K562 (cell line): ENCODE data around the gene OPA1. TPM values are rescaled to one million over a fixed set of nuclear protein-coding genes. Genes with fewer than 3 reads are reported as not detected.

Experiments
- ADNP ChIP-seq: fragments of 200-800 bp; sonication (Bioruptor generic); IDR thresholded peaks from 2 replicates; pipeline ENCODE4 v1.6.1; 2016; ENCODE audit warnings: missing genetic modification characterization, missing compliant biosample characterization
- BACH1 ChIP-seq: fragments of 200-800 bp; sonication (Bioruptor generic); IDR thresholded peaks from 2 replicates; pipeline ENCODE4 v1.6.1; 2016; ENCODE audit warnings: missing genetic modification characterization, missing compliant biosample characterization
- CBFA2T2 ChIP-seq: fragments of 450-650 bp; conservative IDR thresholded peaks from 2 replicates; pipeline ENCODE4 v1.6.1; 2017; ENCODE audit warnings: mild to moderate bottlenecking
- EP400 ChIP-seq: fragments of 450-650 bp; IDR thresholded peaks from 2 replicates; pipeline ENCODE4 v1.6.1; 2017; ENCODE audit warnings: antibody characterized with exemption, mild to moderate bottlenecking, moderate library complexity
- FOXK2 ChIP-seq, 2 experiments: fragments of 450-650 bp; IDR thresholded peaks in 1 of 2; conservative IDR thresholded peaks in 1 of 2; 2 replicates each; pipeline ENCODE4 v1.6.1; 2016; ENCODE audit warnings: low read depth in 2 of 2, mild to moderate bottlenecking in 1 of 2
- GTF2A2 ChIP-seq: IDR thresholded peaks from 2 replicates; pipeline ENCODE4 v1.6.1; 2016; ENCODE audit warnings: mild to moderate bottlenecking, missing genetic modification characterization, missing compliant biosample characterization
- JUND ChIP-seq, 2 experiments: IDR thresholded peaks; 2 replicates in 1 of 2; 3 replicates in 1 of 2; pipeline ENCODE4 v1.6.1; 2011; ENCODE audit warnings: borderline replicate concordance in 2 of 2, low read depth in 2 of 2, low read length in 2 of 2, improper control_type of control experiment in 1 of 2, missing biosample characterization in 1 of 2, missing genetic modification characterization in 1 of 2, missing genetic modification reagents in 1 of 2
- MEF2A ChIP-seq: IDR thresholded peaks from 2 replicates; pipeline ENCODE4 v1.6.1; 2011; ENCODE audit warnings: low read depth, mild to moderate bottlenecking, low read length, moderate library complexity; ENCODE audit not compliant: control insufficient read depth
- MXI1 ChIP-seq: IDR thresholded peaks from 2 replicates; pipeline ENCODE4 v1.6.1; 2011; ENCODE audit warnings: low read depth, mild to moderate bottlenecking, improper control_type of control experiment, low read length
- NFATC3 ChIP-seq: fragments of 450-650 bp; IDR thresholded peaks from 2 replicates; pipeline ENCODE4 v1.6.1; 2017; ENCODE audit warnings: mild to moderate bottlenecking
- NR4A1 ChIP-seq, 2 experiments: fragments of 250-450 bp in 1 of 2; fragments of 450-650 bp in 1 of 2; sonication (Bioruptor Pico) in 1 of 2; IDR thresholded peaks; 2 replicates each; pipeline versions ENCODE4 v1.4.0 to v1.6.1; 2016 to 2020; ENCODE audit warnings: mild to moderate bottlenecking in 2 of 2, missing compliant biosample characterization in 1 of 2, missing genetic modification characterization in 1 of 2, moderate library complexity in 1 of 2
- TEAD1 ChIP-seq, 2 experiments: fragments of 450-650 bp in 1 of 2; sonication (generic) in 1 of 2; formaldehyde crosslinking; IDR thresholded peaks; 2 replicates each; pipeline versions ENCODE4 v1.4.0 to v1.8.0; 2020 to 2022; ENCODE audit warnings: mild to moderate bottlenecking in 2 of 2, missing genetic modification reagents in 1 of 2
- ZEB2 ChIP-seq: fragments of 450-650 bp; IDR thresholded peaks from 2 replicates; pipeline ENCODE4 v1.6.1; 2016
- ZFX ChIP-seq: sonication (generic); formaldehyde crosslinking; IDR thresholded peaks from 2 replicates; pipeline ENCODE4 v1.8.0; 2022; ENCODE audit warnings: mild to moderate bottlenecking, missing genetic modification reagents, moderate library complexity
- ZNF239 ChIP-seq: fragments of 250-450 bp; sonication (Bioruptor Pico); IDR thresholded peaks from 2 replicates; pipeline ENCODE4 v1.4.0; 2020; ENCODE audit warnings: mild to moderate bottlenecking
- ZNF316 ChIP-seq: fragments of 450-650 bp; IDR thresholded peaks from 2 replicates; pipeline ENCODE4 v1.6.1; 2016
- ZNF75A ChIP-seq: fragments of 450-650 bp; formaldehyde crosslinking; IDR thresholded peaks from 2 replicates; pipeline ENCODE4 v1.4.0; 2020; ENCODE audit warnings: mild to moderate bottlenecking
- polyA plus RNA-seq, 8 experiments: library from polyadenylated mRNA; depleted of rRNA in 4 of 8; stranded (reverse) in 5 of 8; unstranded in 3 of 8; fragments of >200 nt; fragmentation: Nextera tagmentation in 2 of 8; fragmentation: Illumina TruSeq in 1 of 8; extraction: Ambion mirVana in 2 of 8; extraction: Trizol in 1 of 8; gene quantifications; 2 replicates each; pipeline versions ENCODE4 v1.2.1 to v1.2.3, GENCODE V29; 2011 to 2014; ENCODE audit warnings: inconsistent platforms in 1 of 8, missing spikeins in 1 of 8
- total RNA-seq, 7 experiments: library from RNA; depleted of rRNA in 6 of 7; stranded (reverse); fragments of >200 nt in 6 of 7; fragmentation: Illumina TruSeq in 2 of 7; extraction: Trizol in 2 of 7; gene quantifications; 2 replicates each; pipeline versions ENCODE4 v1.2.1 to v1.2.3, GENCODE V29; 2011 to 2021; ENCODE audit warnings: low replicate concordance in 1 of 7
- TF ChIP-seq, protein P1 (sequence below), 2 experiments: fragments of 150-350 bp in 1 of 2; IDR thresholded peaks; 2 replicates each; pipeline ENCODE4 v1.6.1; 2012 to 2016; ENCODE audit warnings: low read depth in 2 of 2, low read length in 2 of 2, mild to moderate bottlenecking in 1 of 2, moderate library complexity in 1 of 2
- TF ChIP-seq, protein P2 (sequence below): IDR thresholded peaks from 2 replicates; pipeline ENCODE4 v1.6.1; 2011; ENCODE audit not compliant: insufficient read length; ENCODE audit errors: extremely low read depth
- TF ChIP-seq, protein P3 (sequence below): sonication (generic); IDR thresholded peaks from 2 replicates; pipeline ENCODE4 v1.6.1; 2016
- TF ChIP-seq, protein P4 (sequence below): fragments of 450-650 bp; formaldehyde crosslinking; IDR thresholded peaks from 2 replicates; pipeline ENCODE4 v1.4.0; 2020; ENCODE audit warnings: mild to moderate bottlenecking, moderate library complexity

OPA1 gene
- total and polyA plus RNA-seq, 9 of the 15 experiments (the other 6 are each of a cell fraction or from before 2014, with no cell fraction given) = 19.7 to 127 (median 94.7) TPM

DNA sequence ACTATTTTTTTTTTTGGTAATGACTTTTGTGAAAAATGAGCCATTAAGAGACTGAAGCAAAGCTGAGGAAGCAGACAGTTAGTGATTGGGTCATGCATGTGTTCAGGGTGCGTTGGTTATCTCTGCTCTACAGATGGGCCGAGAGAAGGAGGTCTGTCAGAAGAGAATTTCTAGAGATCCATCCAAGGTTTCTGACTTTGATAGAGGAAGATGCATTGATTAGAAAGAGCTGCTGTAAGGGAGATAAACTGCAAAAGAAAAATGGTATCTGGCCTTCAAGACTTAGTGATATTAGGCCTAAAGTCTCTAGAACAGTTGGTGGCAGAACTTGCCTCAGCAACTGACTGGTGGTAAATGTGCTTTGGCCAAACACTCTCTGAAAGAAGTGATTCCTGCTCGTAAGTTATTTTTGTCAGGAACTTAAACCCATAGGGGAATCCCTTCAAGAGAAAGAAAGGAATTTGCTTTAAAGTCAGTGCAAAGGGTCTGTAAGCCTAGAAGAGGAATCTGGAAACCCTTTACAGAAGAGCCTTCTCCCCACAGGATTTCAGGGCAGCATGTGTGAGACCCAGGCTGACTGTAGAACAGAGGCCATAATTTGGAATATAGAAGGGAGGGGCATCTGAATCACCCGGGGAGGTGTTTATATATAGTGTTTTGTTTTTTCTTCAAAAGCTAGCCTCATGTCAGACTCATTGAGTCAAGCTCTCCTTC lies 67.8 kb downstream of the OPA1 start (continued):
- TF ChIP-seq, protein P1, sequence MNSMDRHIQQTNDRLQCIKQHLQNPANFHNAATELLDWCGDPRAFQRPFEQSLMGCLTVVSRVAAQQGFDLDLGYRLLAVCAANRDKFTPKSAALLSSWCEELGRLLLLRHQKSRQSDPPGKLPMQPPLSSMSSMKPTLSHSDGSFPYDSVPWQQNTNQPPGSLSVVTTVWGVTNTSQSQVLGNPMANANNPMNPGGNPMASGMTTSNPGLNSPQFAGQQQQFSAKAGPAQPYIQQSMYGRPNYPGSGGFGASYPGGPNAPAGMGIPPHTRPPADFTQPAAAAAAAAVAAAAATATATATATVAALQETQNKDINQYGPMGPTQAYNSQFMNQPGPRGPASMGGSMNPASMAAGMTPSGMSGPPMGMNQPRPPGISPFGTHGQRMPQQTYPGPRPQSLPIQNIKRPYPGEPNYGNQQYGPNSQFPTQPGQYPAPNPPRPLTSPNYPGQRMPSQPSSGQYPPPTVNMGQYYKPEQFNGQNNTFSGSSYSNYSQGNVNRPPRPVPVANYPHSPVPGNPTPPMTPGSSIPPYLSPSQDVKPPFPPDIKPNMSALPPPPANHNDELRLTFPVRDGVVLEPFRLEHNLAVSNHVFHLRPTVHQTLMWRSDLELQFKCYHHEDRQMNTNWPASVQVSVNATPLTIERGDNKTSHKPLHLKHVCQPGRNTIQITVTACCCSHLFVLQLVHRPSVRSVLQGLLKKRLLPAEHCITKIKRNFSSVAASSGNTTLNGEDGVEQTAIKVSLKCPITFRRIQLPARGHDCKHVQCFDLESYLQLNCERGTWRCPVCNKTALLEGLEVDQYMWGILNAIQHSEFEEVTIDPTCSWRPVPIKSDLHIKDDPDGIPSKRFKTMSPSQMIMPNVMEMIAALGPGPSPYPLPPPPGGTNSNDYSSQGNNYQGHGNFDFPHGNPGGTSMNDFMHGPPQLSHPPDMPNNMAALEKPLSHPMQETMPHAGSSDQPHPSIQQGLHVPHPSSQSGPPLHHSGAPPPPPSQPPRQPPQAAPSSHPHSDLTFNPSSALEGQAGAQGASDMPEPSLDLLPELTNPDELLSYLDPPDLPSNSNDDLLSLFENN (IDR thresholded peaks at IDR 0.05; ENCODE audit: low read depth in 2 of 2, low read length in 2 of 2) = peak in 1 of 2 experiments; percentile 98; a peak in 2 of 4 replicates
- TF ChIP-seq FOXK2 (conservative IDR thresholded peaks at IDR 0.05 in 1 of 2, IDR thresholded peaks at IDR 0.05 in 1 of 2; ENCODE audit: low read depth in 2 of 2) = peak in 1 of 2 experiments; percentile 69
- peak; percentile 23; the same call in 1 of the 2 replicates for TF ChIP-seq ZNF239
- TF ChIP-seq EP400 = peak; percentile 80
- TF ChIP-seq, protein P2, sequence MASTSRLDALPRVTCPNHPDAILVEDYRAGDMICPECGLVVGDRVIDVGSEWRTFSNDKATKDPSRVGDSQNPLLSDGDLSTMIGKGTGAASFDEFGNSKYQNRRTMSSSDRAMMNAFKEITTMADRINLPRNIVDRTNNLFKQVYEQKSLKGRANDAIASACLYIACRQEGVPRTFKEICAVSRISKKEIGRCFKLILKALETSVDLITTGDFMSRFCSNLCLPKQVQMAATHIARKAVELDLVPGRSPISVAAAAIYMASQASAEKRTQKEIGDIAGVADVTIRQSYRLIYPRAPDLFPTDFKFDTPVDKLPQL = no peak
- TF ChIP-seq NFATC3 = peak; percentile 88; the same call in 1 of the 2 replicates
- peak; percentile 88 for TF ChIP-seq ZEB2
- peak; percentile 69; the same call in 1 of the 2 replicates for TF ChIP-seq MXI1
- peak; percentile 79 for TF ChIP-seq JUND (IDR thresholded peaks at IDR 0.05; ENCODE audit: borderline replicate concordance, low read depth, low read length)
- peak; percentile 67; the same call in 1 of the 3 replicates for TF ChIP-seq JUND (tag; IDR thresholded peaks at IDR 0.05; ENCODE audit: borderline replicate concordance, low read depth, low read length)
- peak; percentile 30; the same call in 1 of the 2 replicates for TF ChIP-seq ADNP (tag)
- no peak for TF ChIP-seq NR4A1 (CRISPR knock-in tag; IDR thresholded peaks at IDR 0.05)
- TF ChIP-seq NR4A1 (tag; IDR thresholded peaks at IDR 0.05) = peak; percentile 89
- peak; percentile 68; the same call in 1 of the 2 replicates for TF ChIP-seq BACH1 (tag)
- TF ChIP-seq MEF2A = peak; percentile 58; the same call in 1 of the 2 replicates
- TF ChIP-seq TEAD1 (CRISPR knock-in tag; IDR thresholded peaks at IDR 0.05) = peak; percentile 76 to 88
- TF ChIP-seq GTF2A2 (tag) = no peak
- TF ChIP-seq CBFA2T2 = peak; percentile 100
- TF ChIP-seq, protein P3, sequence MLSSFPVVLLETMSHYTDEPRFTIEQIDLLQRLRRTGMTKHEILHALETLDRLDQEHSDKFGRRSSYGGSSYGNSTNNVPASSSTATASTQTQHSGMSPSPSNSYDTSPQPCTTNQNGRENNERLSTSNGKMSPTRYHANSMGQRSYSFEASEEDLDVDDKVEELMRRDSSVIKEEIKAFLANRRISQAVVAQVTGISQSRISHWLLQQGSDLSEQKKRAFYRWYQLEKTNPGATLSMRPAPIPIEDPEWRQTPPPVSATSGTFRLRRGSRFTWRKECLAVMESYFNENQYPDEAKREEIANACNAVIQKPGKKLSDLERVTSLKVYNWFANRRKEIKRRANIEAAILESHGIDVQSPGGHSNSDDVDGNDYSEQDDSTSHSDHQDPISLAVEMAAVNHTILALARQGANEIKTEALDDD = peak; percentile 80
- peak; percentile 55; the same call in 1 of the 2 replicates for TF ChIP-seq ZFX (CRISPR knock-in tag)
- TF ChIP-seq, protein P4, sequence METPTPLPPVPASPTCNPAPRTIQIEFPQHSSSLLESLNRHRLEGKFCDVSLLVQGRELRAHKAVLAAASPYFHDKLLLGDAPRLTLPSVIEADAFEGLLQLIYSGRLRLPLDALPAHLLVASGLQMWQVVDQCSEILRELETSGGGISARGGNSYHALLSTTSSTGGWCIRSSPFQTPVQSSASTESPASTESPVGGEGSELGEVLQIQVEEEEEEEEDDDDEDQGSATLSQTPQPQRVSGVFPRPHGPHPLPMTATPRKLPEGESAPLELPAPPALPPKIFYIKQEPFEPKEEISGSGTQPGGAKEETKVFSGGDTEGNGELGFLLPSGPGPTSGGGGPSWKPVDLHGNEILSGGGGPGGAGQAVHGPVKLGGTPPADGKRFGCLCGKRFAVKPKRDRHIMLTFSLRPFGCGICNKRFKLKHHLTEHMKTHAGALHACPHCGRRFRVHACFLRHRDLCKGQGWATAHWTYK (CRISPR knock-in tag) = peak; percentile 83
- 0 out of 2 replicates have a peak, but pooled peaks have one; percentile 46 for TF ChIP-seq ZNF75A (CRISPR knock-in tag)
- no peak for TF ChIP-seq ZNF316
